ENCODE data around the gene COLEC11. TPM values are rescaled to one million over a fixed set of nuclear protein-coding genes. Genes with fewer than 3 reads are reported as not detected.

COLEC11 gene
- total and polyA plus RNA-seq, 2 of the 13 experiments (the other 11 are each of a cell fraction or from before 2014, with no cell fraction given), result 1.5 to 3.0 TPM

GRCh38 chr2:3646446-3646845, 51.5 kb downstream of the COLEC11 start:
- no peak for FAIRE-seq
- BruUV-seq (replicated peaks), result no TSS peak
- H3K4me2 ChIP-seq (ENCODE audit: low read depth, low read length), result no peak overlapping the region

More at GRCh38 chr2:3646446-3646845, 51.5 kb downstream of the COLEC11 start:
- 74% methylated on average over 8 of the region's 8 CpGs for WGBS (ENCODE audit: low lambda C conversion rate)
- Histone ChIP-seq H3K27ac (ENCODE audit: extremely low read length, insufficient read depth, low read length) (no peak overlapping the region), H3K9ac (ENCODE audit: insufficient read depth, low read depth, low read length) (no peak overlapping the region), H3K4me1 (ENCODE audit: insufficient read depth, low read length) (peaks cover 37% of the 10 kb centered on the region), H3K4me3 (replicated peaks in 1 of 3; ENCODE audit: insufficient read depth in 1 of 3, low read depth in 2 of 3, low read length in 3 of 3) (no peak overlapping the region), H3K79me2 (ENCODE audit: insufficient read depth, low read length) (no peaks in the 10 kb centered on the region), H4K20me1 (ENCODE audit: insufficient read depth, low read length) (no peaks in the 10 kb centered on the region), H3K36me3 (replicated peaks in 1 of 2; ENCODE audit: control insufficient read depth in 1 of 2, insufficient read depth in 2 of 2, low read length in 2 of 2) (no peaks in the 10 kb centered on the region), H3K9me3 (ENCODE audit: low read length) (no peaks in the 10 kb centered on the region), H2AFZ (ENCODE audit: low read length) (no peak overlapping the region), H3K27me3 (ENCODE audit: control insufficient read depth in 1 of 2, insufficient read depth in 2 of 2, low read length in 2 of 2) (peaks cover 6 to 19% of the 10 kb centered on the region in 2 experiments; a peak in 3 of 5 replicates)
- CTCF ChIA-PET (ENCODE audit: low intra/inter-chr PET ratio, low total read pairs), result interaction anchor here (1.2 kb wide), 1 partner anchor 17 kb away, joined by 3 read pairs; no protein-coding TSS in a partner anchor
- no peak for ATAC-seq
- TF ChIP-seq DR1 (CRISPR knock-in tag; IDR thresholded peaks at IDR 0.05) (no peak), ZSCAN30 (CRISPR knock-in tag; IDR thresholded peaks at IDR 0.05) (0 out of 2 replicates have a peak, but pooled peaks have one; percentile 31), ZFP91 (CRISPR knock-in tag; IDR thresholded peaks at IDR 0.05; ENCODE audit: borderline replicate concordance) (0 out of 2 replicates have a peak, but pooled peaks have one; percentile 28), IKZF4 (CRISPR knock-in tag; IDR thresholded peaks at IDR 0.05; ENCODE audit: borderline replicate concordance, low read depth, not compliant biosample characterization) (no peak), THYN1 (CRISPR knock-in tag; IDR thresholded peaks at IDR 0.05; ENCODE audit: borderline replicate concordance, low read depth) (no peak), FOXO1 (CRISPR knock-in tag; IDR thresholded peaks at IDR 0.05) (no peak), ZNF569 (CRISPR knock-in tag; IDR thresholded peaks at IDR 0.05; ENCODE audit: borderline replicate concordance) (no peak), TMF1 (CRISPR knock-in tag; IDR thresholded peaks at IDR 0.05; ENCODE audit: low read depth) (no peak), HOXD1 (CRISPR knock-in tag; IDR thresholded peaks at IDR 0.05) (no peak), ZBTB49 (CRISPR knock-in tag; IDR thresholded peaks at IDR 0.05; ENCODE audit: borderline replicate concordance) (no peak), ZNF17 (CRISPR knock-in tag; IDR thresholded peaks at IDR 0.05) (0 out of 2 replicates have a peak, but pooled peaks have one; percentile 55), GZF1 (CRISPR knock-in tag; IDR thresholded peaks at IDR 0.05) (no peak)
- in situ Hi-C loops (cut with HindIII; ENCODE audit: extremely low pct_ligation_motif_present, low pct_unique_long_range_greater_than_20kb) (no loop called here), intact Hi-C loops (cut with micrococcal nuclease; ENCODE audit: unreplicated experiment) (no loop called here)
- POLR2A ChIA-PET, result interaction anchor here (2.0 kb wide), 1 partner anchor 71 kb away, joined by 6 read pairs; no protein-coding TSS in a partner anchor
- no peak for DNase-seq (ENCODE audit: low spot score)
